ENCODE measurements around the gene CAB39L. TPM values are rescaled to one million over a fixed set of nuclear protein-coding genes. Genes with fewer than 3 reads are reported as not detected.

Gene CAB39L
- total and polyA plus RNA-seq, 2 donors from 2014 or later: 11.0 to 16.0 TPM

Other genes starting within 250 kb of the CAB39L start
- 0.28 TPM for gene MLNR, start 223.7 kb downstream of the CAB39L start, total RNA-seq
- gene MLNR, start 223.7 kb downstream of the CAB39L start, polyA plus RNA-seq (ENCODE audit: insufficient read depth, low read depth, low replicate concordance): not detected
- 8.3 TPM for gene CDADC1, start 196.1 kb downstream of the CAB39L start, total RNA-seq
- gene CDADC1, start 196.1 kb downstream of the CAB39L start, polyA plus RNA-seq (ENCODE audit: insufficient read depth, low read depth, low replicate concordance): 12.2 TPM
- 15.1 TPM for gene SETDB2, start 210 bp upstream of the CAB39L start, total RNA-seq
- gene SETDB2, start 210 bp upstream of the CAB39L start, polyA plus RNA-seq (ENCODE audit: insufficient read depth, low read depth, low replicate concordance): 5.7 TPM
- gene PHF11, start 51.9 kb upstream of the CAB39L start, total RNA-seq: 57.0 TPM
- gene PHF11, start 51.9 kb upstream of the CAB39L start, polyA plus RNA-seq (ENCODE audit: insufficient read depth, low read depth, low replicate concordance): 50.3 TPM
- 18.9 TPM for gene RCBTB1, start 141.5 kb upstream of the CAB39L start, total RNA-seq
- 14.8 TPM for gene RCBTB1, start 141.5 kb upstream of the CAB39L start, polyA plus RNA-seq (ENCODE audit: insufficient read depth, low read depth, low replicate concordance)
- gene ARL11, start 184.4 kb upstream of the CAB39L start, total RNA-seq: 1.6 TPM
- gene ARL11, start 184.4 kb upstream of the CAB39L start, polyA plus RNA-seq (ENCODE audit: insufficient read depth, low read depth, low replicate concordance): 0.19 TPM
- gene EBPL, start 247.4 kb upstream of the CAB39L start, total RNA-seq: 31.4 TPM
- 36.8 TPM for gene EBPL, start 247.4 kb upstream of the CAB39L start, polyA plus RNA-seq (ENCODE audit: insufficient read depth, low read depth, low replicate concordance)